ENCODE measurements around the gene SLC25A30.
"Not testable (repeated sequence)": the region's sequence is repeated elsewhere in the genome, so short reads cannot be mapped to it uniquely, and the experiment has no call there.

The SLC25A30 gene

GRCh38 chr13:45391926-45392325 is 26.2 kb downstream of the SLC25A30 start:
- DNase-seq (ENCODE audit: low read depth in 2 of 2) = no peak

- DNase-seq (ENCODE audit: low read depth in 2 of 2) = not testable (repeated sequence)
Observed at GRCh38 chr13:45391128-45391527, 27.0 kb downstream of the SLC25A30 start.

- not testable (repeated sequence) for DNase-seq (ENCODE audit: low read depth in 2 of 2)
Observed at GRCh38 chr13:45390348-45390747, 27.8 kb downstream of the SLC25A30 start.

- no peak for DNase-seq (ENCODE audit: low read depth in 2 of 2)
Observed at GRCh38 chr13:45388664-45389063, 29.5 kb downstream of the SLC25A30 start.

- DNase-seq (ENCODE audit: low read depth in 2 of 2) = not testable (repeated sequence)
Observed at GRCh38 chr13:45386892-45387575, 31.1 kb downstream of the SLC25A30 start.

- no peak for DNase-seq (ENCODE audit: low read depth in 2 of 2)
Observed at GRCh38 chr13:45385907-45386553, 32.1 kb downstream of the SLC25A30 start.

- no peak for DNase-seq (ENCODE audit: low read depth in 2 of 2)
Observed at GRCh38 chr13:45385320-45385719, 32.9 kb downstream of the SLC25A30 start.

GRCh38 chr13:45384474-45385174 is 33.5 kb downstream of the SLC25A30 start:
- DNase-seq (ENCODE audit: low read depth in 2 of 2) = no peak

GRCh38 chr13:45382739-45383138 is 35.4 kb downstream of the SLC25A30 start:
- not testable (repeated sequence) for DNase-seq (ENCODE audit: low read depth in 2 of 2)

GRCh38 chr13:45381196-45381595 is 37.0 kb downstream of the SLC25A30 start:
- no peak for DNase-seq (ENCODE audit: low read depth in 2 of 2)

- DNase-seq (ENCODE audit: low read depth in 2 of 2) = not testable (repeated sequence)
Observed at GRCh38 chr13:45380708-45381107, 37.5 kb downstream of the SLC25A30 start.

GRCh38 chr13:45379516-45379915 is 38.7 kb downstream of the SLC25A30 start:
- not testable (repeated sequence) for DNase-seq (ENCODE audit: low read depth in 2 of 2)

- not testable (repeated sequence) for DNase-seq (ENCODE audit: low read depth in 2 of 2)
Observed at GRCh38 chr13:45378786-45379185, 39.4 kb downstream of the SLC25A30 start.

GRCh38 chr13:45377314-45377713 is 40.9 kb downstream of the SLC25A30 start:
- DNase-seq (ENCODE audit: low read depth in 2 of 2) = not testable (repeated sequence)

- DNase-seq (ENCODE audit: low read depth in 2 of 2) = not testable (repeated sequence)
Observed at GRCh38 chr13:45376651-45377050, 41.5 kb downstream of the SLC25A30 start.

GRCh38 chr13:45374917-45375316 is 43.3 kb downstream of the SLC25A30 start:
- DNase-seq (ENCODE audit: low read depth in 2 of 2) = no peak

- no peak for DNase-seq (ENCODE audit: low read depth in 2 of 2)
Observed at GRCh38 chr13:45373162-45373547, 45.0 kb downstream of the SLC25A30 start.

- DNase-seq (ENCODE audit: low read depth in 2 of 2) = no peak
Observed at GRCh38 chr13:45372189-45373161, 45.7 kb downstream of the SLC25A30 start.

- peak; percentile 8 to 35 for DNase-seq (ENCODE audit: low read depth in 2 of 2)
Observed at GRCh38 chr13:45370922-45371406, 47.2 kb downstream of the SLC25A30 start.

- DNase-seq (ENCODE audit: low read depth in 2 of 2) = no peak
Observed at GRCh38 chr13:45369116-45369515, 49.1 kb downstream of the SLC25A30 start.

GRCh38 chr13:45368571-45368970 is 49.6 kb downstream of the SLC25A30 start:
- no peak for DNase-seq (ENCODE audit: low read depth in 2 of 2)

Measured in stimulated activated CD8-positive, alpha-beta memory T cell treated with anti-CD3 and anti-CD28 coated beads, Interleukin-7, amount 100 ng/mL, for 1 hour (primary cell).